ACHN (cell line): ENCODE measurements around the gene POU6F1.

Experiments used
- DNase-seq: peaks from one replicate; pipeline ENCODE4 v3.0.0-alpha.2; 2015
- in situ Hi-C: cut with HindIII; loops from 2 replicates; pipeline ENCODE4 v1.10.0; 2017; ENCODE audit warnings: low sequenced_read_pairs, low pct_ligation_motif_present, low pct_unique_long_range_greater_than_20kb

The POU6F1 gene

DNA sequence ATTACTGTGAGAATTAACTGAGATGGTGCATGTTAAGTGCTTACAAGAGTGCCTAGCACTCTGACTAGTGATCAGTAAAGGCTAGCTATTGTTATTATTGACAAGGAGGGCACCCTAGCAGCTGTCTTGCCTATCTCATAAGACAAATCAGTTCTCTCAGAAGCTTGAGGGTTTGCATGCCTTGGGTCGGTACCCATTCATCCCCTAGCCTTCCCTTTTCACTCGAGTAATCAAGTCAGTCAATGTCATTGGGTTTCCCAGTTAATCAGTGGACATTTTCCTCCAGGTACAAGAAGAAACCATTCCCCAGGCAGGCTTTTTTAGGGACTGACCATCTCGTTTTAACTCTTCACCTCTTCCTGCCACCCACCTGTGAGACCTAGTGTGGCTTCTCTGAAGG, 34.5 kb downstream of the POU6F1 start:
- DNase-seq: no peak
- in situ Hi-C loops: no loop called here

DNA sequence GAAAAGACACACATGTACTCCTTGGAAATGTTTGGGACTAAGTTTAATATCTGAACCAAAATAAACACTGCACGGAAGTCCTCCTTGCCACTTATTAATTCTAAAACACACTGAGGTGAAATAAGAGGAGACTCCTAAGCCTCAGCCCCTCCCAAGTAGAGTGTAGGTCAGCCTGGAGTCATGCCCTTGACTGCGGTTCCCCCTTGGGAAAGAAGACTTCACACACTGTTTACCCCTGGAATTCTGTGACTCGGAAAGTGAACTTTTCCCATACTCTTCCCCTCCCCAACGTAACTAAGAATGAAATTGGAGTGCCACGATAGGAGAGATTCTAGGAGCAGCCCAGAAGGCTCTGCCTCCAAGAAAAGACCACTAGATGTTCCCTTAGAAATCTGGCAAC, 36.3 kb downstream of the POU6F1 start:
- in situ Hi-C loops: no loop called here
- no peak for DNase-seq

DNA sequence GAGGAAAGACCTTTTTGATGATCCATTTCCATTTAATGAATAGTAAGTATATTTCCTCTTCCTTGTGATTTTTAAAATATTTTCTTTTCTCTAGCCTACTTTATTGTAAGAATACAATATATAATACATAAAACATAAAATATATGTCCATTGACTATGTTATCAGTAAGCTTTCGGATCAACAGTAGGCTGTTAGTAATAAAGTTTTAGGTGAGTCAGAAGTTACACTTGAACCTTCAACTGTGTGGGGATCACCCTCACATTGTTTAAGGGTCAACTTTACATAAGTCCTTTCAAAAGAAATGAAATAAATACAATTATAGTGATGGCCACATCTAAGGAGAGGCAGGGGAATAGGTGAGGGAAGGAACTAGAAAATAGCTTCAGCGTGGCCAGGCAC, 40.0 kb downstream of the POU6F1 start:
- in situ Hi-C loops: no loop called here
- no peak for DNase-seq

DNA sequence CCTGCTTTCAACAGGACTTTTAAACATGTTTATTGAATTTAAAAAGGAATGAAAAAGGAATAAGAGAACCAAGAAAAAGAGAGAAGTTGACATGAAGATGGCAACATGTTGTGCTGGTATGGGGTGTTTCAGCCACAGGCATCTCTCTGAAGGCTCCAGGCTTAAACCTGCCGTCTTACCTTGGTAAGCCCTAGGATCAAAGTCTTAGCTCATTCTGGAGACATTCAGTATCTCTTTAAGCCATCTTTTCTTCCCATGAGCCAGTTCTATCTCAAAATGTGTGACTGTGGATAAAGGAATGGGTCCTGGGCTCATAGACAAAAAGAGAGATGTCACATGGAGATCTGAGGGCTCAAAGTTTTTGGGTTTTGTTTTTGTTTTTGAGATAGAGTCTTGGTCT, 43.4 kb downstream of the POU6F1 start:
- in situ Hi-C loops: no loop called here
- no peak for DNase-seq

DNA sequence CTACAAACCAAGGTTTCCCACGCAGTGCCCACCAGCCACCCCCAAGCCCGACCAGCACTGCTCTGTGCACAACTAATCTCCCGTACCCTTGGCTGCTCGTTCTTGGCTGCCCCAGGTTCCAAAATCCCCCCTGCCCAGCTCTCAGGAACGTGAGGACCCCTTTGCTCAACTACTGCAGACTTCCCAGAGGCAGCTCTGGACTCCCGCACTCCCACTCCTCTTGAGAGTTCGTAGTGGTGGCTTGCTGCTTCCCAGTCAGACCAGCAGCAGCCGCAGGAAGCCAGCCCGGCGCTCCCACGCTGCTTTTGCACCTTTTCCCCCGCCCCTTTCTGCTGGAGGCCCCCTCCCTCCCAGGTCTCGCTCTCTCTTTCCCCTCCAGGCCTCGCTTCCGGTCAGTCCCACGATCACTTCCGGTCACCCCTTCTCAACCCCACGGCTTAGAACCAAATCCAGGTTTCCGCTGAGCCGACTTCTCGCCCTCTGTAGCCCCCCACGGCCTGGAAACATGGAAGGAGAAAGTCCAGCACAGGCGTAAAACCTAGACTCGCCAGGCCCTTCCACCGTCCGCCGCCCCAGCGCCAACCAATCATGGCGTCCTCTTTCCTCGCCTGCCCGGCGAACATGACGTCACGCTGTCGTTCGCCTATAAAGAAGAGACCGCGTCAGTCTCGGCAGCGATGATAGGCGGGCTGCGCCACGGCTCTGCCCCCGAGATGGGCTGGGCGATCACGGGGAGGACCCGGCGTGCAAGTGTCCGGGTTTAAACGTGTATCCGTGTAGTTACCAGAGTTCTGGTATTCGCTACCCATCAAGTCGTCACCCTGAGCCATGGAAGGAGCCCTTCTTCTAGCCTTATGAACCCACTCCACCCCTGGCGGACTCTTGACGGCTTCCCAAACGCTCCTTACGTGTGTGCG, 45.1 kb downstream of the POU6F1 start, which contains the start of gene TFCP2:
Gene TFCP2 (minus strand): TSS at position 621 of the 917 bp plus-strand sequence. CDS start 713 bp downstream, outside the sequence.
- peak; percentile 100 for DNase-seq
- in situ Hi-C loops: no loop called here

DNA sequence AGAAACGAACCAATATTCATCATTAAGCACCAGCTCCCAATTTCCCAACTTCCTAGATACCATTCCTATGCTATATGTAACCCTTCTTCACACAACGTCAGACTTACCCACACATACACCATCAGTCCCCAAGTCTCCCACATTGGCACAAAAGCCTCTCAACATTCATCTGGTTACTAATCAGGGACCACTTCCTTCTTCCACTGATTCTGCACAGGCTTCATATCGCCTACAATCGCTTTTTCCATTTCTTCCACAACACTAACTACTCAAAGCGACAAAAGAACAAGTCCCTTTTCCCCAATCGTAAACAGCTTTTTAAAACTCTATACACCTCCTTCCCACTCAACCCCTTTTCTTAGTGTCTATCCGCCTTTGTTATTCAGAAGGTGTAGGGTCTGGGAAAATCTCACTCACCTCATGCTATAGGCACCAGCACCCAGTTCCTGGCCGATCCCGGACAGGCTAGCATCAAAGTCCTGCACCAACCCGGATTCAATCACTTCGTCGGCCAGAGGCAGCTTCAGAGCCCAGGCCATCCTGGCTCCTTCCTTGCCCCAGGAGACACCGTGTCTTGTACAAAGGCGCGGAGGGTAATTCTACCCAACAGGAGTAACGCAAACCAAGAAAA, 45.9 kb downstream of the POU6F1 start:
- in situ Hi-C loops: no loop called here
- peak; percentile 65 for DNase-seq

DNA sequence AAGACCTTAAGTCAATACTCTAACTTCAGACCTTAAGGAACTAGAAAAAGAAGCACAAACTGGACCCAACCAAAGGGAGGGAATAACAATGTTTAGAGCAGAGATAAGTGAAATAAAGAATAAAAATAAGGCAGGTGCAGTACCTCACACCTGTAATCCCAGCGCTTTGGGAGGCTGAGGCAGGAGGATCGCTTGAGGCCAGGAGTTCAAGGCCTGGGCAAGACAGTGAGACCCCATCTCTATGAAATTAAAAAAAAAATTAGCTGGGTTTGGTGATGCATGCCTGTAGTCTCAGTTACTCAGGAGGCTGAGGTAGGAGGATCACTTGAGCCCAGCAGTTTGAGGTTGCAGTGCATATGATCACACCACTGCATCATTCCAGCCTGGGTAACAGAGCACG, 54.1 kb downstream of the POU6F1 start:
- no peak for DNase-seq
- in situ Hi-C loops: no loop called here

DNA sequence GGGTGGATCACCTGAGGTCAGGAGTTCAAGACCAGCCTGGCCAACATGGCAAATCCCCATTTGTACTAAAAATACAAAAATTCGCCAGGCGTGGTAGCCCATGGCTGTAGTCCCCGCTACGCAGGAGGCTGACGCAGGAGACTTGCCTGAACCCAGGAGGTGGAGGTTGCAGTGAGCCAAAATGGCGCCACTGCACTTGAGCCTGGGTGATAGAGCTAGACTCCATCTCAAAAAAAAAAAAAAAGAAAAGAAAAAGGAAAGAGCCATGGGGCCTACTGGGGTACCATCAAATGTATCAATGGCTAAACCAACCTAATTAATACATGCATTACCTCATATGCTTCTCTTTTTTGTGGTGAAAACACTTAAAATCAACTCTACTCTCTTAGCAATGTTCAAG, 55.6 kb downstream of the POU6F1 start:
- in situ Hi-C loops: no loop called here
- no peak for DNase-seq

DNA sequence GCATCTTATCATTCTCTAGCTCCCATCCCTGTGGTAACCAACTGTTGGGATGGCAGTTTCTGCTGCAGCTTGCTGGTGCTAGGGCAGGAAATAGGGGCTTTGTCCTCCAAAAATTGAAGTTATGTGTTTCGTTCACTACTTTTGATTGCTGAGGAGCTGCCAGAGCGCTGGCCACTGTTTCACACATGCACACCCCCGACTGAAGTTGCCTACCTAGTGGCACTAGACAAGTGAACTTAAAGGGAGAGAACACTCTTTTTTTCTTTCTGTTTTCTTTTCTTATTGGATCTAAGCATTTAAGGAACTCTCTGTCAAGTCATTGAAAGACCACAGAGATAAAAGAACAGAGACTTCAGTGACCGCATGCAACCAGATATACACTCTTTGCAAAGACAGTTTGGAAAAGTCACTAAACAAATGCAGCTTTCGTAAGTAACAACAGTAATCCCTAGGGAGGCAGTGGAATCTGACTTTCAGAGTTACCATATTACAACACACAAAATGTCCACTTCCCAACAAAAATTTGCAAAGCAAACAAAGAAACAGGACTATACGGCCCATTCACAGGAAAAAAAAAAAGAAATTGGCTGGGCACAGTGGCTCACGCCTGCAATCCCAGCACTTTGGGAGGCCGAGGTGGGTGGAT, 56.9 kb downstream of the POU6F1 start:
- no peak for DNase-seq
- in situ Hi-C loops: no loop called here

DNA sequence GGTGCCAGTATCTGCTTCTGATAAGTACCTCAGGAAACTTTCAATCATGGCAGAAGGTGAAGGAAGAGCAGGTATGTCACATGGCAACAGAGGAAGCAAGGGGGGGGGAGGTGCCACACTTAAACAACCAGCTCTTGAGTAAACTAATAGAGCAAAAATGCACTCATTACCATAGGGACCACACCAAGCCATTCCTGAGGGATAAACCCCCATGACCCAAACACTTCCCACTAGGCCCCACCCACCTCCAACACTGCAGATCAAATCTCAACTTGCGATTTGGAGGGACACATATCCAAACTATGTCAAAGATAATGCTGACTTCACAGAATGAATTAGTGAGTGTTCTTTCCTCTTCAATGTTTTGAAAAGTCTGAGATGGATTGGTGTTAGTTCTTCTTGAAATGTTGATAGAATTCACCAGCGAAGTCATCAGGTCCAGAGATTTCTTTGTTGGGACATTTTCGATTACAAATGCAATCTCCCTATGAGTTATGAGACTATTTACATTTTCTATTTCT, 61.6 kb downstream of the POU6F1 start:
- in situ Hi-C loops: no loop called here
- DNase-seq: no peak

DNA sequence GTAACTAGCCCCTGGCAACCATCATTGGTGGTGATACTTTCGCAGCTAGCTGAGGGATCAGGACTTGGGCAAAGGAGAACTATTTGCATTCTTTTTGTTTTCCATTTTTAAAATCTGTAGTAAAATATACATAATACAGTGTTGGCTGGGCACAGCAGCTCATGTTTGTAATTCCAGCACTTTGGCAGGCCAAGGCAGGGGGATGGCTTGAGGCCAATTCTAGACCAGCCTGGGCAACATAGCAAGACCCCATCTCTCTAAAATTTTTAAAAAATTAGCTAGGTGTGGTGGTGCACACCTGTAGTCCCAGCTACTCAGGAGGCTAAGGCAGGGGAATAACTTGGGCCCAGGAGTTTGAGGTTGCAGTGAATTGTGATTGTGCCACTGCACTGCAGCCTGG, 64.9 kb downstream of the POU6F1 start:
- no peak for DNase-seq
- in situ Hi-C loops: no loop called here

DNA sequence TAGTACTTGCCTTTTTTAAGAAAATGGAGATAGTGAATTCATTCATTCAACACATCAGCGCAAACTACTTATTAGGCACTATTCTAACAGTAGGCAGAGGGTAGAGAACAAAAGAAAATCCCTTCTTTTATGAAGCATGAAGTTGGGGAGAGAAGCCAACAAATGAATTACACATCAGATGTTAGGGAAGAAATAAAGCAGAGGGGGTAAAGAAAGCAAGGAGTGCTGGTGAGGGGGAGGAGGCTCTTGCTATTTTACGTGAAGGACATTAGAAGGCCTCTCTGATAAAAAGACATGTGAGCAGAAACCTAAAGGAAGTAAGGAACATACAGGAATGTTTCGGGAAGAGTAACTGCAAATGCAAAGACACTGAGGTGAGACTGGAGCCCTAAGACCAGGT, 67.1 kb downstream of the POU6F1 start:
- no peak for DNase-seq
- in situ Hi-C loops: no loop called here

DNA sequence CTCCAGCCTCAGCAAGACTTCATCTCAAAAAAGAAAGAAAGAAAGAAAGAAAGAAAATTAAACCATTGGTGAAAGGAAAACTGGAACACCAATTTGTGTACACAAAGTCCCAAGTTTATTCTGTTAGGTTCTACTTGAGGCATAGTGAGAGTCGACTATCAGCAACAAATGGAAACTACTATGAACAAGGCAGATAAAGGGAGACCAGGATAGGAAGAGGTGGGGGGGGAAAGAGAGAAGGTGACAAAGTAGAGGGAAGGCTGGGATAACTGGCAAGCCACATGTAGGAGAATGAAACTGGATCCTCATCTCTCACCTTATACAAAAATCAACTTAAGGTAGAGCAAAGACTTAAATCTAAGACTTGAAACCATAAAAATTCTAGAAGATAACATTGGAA, 70.6 kb downstream of the POU6F1 start:
- no peak for DNase-seq
- in situ Hi-C loops: no loop called here

DNA sequence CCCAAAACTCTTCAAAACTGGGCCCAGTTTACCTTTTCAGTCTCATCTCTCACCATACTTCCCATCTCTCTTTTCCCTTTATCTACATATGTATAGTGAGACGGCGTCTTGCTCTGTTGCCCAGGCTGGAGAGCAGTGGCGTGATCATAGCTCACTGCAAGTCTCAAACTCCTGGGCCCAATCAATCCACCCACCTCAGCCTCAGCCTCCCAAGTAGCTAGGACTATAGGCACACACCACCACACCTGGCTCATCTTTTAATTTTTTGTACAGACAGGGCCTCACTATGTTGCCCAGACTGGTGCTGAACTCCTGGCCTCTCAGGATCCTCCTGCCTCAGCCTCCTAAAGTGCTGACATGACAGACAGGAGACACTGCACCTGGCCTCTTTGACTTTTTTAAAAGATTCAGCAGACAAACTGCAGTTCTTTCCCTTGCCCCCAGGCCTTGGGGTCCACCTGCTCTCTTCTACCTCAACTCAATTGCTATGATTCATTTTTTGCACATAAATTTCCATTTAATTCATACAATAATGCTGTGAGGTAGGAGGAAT, 78.5 kb downstream of the POU6F1 start:
- in situ Hi-C loops: no loop called here
- no peak for DNase-seq
